Retinal pigment epithelial cell (primary cell): ENCODE measurements around the gene GALNT18.
A peak's percentile ranks its signal among the peaks of the same experiment; 100 is the strongest.

Experiments
- DNase-seq: peaks from one replicate; pipeline ENCODE4 v3.0.0-alpha.2; 2010; ENCODE audit warnings: low read depth
- H3K4me3 ChIP-seq: 2 replicates; pipeline ENCODE4 v1.5.1; 2011; ENCODE audit warnings: mild to moderate bottlenecking, low read length, control low read depth, moderate library complexity
- CTCF ChIP-seq: conservative IDR thresholded peaks from 2 replicates; pipeline ENCODE4 v1.5.1; 2011; ENCODE audit warnings: low read depth, low read length, control low read depth, inconsistent platforms

Gene GALNT18

GRCh38 chr11:11513422-11513821 is 108.4 kb downstream of the GALNT18 start:
- no peak overlapping the region for H3K4me3 ChIP-seq
- TF ChIP-seq CTCF = no peak
- DNase-seq = no peak

DNA sequence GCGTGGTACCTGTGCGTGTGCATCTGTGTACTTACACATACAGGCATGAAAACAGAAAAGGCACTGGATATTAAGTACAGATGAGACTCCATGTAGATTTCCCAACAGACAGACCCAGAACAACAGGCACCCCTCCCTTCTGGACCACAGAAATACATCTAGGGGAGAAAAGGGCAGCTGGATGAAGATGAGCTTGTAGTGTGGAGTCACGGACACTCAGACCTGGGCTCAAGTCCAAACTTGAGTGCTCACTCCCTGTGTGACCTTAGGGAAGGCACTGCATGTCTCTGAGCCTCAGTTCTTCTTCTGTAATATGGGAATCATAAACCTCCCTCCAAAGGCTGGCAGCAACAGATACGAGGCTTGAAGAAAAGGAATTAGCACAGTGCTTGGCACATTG is 108.9 kb downstream of the GALNT18 start:
- DNase-seq = no peak
- TF ChIP-seq CTCF = no peak

DNA sequence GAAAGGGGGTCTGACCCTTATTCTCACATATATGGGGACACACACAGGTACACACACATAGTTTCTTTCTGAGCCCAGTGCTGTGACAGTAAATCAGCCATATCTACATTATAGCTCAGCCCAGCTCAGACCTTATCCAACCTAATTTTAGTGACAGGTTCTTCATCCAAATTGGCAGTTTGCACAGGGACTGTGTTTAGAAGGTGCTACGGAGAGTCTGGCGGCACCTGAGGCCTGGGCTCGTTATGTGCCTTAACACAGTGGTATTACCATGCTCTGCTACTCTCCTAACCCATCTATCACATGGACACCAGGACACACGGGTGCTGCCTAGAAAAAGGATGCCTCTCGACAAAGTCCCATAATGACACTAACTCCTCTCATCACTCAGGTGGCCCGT is 109.3 kb downstream of the GALNT18 start:
- no peak for TF ChIP-seq CTCF
- no peak for DNase-seq

More for the DNA sequence above, 108.9 kb downstream of the GALNT18 start:
- H3K4me3 ChIP-seq = no peak overlapping the region

DNA sequence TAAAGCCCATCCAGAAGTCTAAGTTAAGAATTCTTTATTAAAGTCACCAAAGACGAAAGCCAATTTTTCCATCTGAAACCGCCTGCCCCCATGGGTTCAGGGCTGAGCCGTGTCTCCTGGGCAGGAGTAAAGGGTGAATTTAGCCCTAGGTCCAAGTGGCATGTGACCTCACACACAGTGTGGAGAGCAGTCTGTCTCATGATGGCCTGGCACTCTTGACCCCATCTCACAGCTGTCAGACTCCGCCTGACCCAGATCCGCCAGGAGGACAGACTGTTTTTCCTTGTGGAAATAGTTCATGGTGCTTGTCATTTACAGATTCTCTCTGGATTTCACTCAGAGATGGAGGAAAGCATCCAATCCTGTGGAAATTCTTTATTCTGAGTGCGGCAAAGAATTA is 109.7 kb downstream of the GALNT18 start:
- no peak for TF ChIP-seq CTCF
- H3K4me3 ChIP-seq = no peak overlapping the region
- no peak for DNase-seq

More for the DNA sequence above, 109.3 kb downstream of the GALNT18 start:
- no peak overlapping the region for H3K4me3 ChIP-seq

GRCh38 chr11:11510939-11511338 is 110.9 kb downstream of the GALNT18 start:
- no peak overlapping the region for H3K4me3 ChIP-seq
- DNase-seq = peak; percentile 1
- no peak for TF ChIP-seq CTCF

GRCh38 chr11:11505692-11506091 is 116.1 kb downstream of the GALNT18 start:
- no peak for TF ChIP-seq CTCF
- no peak overlapping the region for H3K4me3 ChIP-seq

DNA sequence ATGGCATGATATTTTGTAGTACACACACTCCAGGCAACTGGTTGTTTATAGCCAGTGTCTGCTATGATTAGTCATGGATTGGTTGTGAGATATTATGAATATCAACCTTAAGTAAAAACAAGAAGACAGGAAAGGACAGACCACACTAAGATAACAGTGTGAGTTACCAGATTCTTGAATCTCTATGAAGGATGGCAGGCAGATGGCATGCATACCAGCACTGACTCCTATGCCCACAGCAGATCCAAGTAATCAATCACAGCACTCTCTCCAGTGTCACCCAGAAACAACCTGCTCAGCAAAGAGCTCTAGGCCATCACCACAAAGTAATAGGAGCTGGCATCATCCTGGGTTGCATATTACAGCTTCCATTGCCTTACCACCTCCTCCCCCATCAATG is 116.6 kb downstream of the GALNT18 start:
- H3K4me3 ChIP-seq = no peak overlapping the region
- TF ChIP-seq CTCF = no peak
- no peak for DNase-seq

More at GRCh38 chr11:11505692-11506091, 116.1 kb downstream of the GALNT18 start:
- no peak for DNase-seq
